GM21381 (cell line): Measurements from ENCODE around the gene HELZ2.

Source experiments
- ATAC-seq: cut with Tn5 transposase; IDR thresholded peaks from one replicate; pipeline ENCODE4 v1.9.1; 2021; ENCODE audit warnings: mild to moderate bottlenecking, moderate library complexity; ENCODE audit not compliant: unreplicated experiment

Gene HELZ2

DNA sequence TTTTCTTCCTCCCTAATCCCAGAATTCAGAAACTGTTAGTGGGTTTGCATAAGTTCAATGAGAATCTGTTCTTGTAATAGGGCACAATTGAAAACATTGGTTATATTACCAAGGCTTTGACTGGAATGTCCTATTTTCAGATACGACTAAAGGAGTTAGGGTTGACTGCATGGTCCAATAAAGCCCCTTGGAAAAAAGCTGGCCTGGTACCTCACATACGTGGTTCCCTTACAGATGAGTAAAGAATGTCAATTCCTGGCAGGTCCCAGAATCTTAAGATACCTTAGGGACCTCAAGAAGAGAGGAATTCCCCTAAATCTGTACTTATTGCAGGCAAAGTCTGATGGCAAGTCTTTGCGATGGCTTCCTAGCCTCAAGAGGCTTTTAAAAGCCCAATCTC lies 48.9 kb downstream of the HELZ2 start:
- no peak for ATAC-seq
